Activated B cell treated with CpG ODN at 0.5 μM for 24 hours (primary cell): ENCODE data around the gene MLEC. TPM values are rescaled to one million over a fixed set of nuclear protein-coding genes. Genes with fewer than 3 reads are reported as not detected.

ENCODE experiments used
- ATAC-seq: fragments of 200-7000 bp; cut with Tn5 transposase; one replicate; pipeline ENCODE4 v1.10.0; 2021; ENCODE audit warnings: low read depth, mild to moderate bottlenecking, moderate library complexity
- CTCF ChIA-PET: fragments of 350-600 bp; sonication (Branson Sonifier 250); formaldehyde crosslinking; loops from one replicate; lab custom pipeline; 2021; ENCODE audit warnings: antibody characterized with exemption; lab: Charles Lee
- POLR2A ChIA-PET: fragments of 350-600 bp; sonication (Branson Sonifier 250); formaldehyde crosslinking; loops from one replicate; lab custom pipeline; 2021; ENCODE audit warnings: antibody characterized with exemption; lab: Charles Lee
- DNase-seq: peaks from one replicate; pipeline ENCODE4 v3.0.0; 2022
- H3K27ac Mint-ChIP-seq: one replicate; pipeline ENCODE4 v1.8.0; 2020; ENCODE audit warnings: mixed read lengths
- H3K27me3 Mint-ChIP-seq: one replicate; pipeline ENCODE4 v1.8.0; 2021; ENCODE audit warnings: mixed read lengths
- H3K36me3 Mint-ChIP-seq: one replicate; pipeline ENCODE4 v1.8.0; 2021; ENCODE audit warnings: low read depth, mixed read lengths
- H3K4me1 Mint-ChIP-seq: one replicate; pipeline ENCODE4 v1.8.0; 2021; ENCODE audit warnings: mixed read lengths
- H3K4me3 Mint-ChIP-seq: one replicate; pipeline ENCODE4 v1.8.0; 2020; ENCODE audit warnings: mild to moderate bottlenecking, mixed read lengths
- H3K9me3 Mint-ChIP-seq: one replicate; pipeline ENCODE4 v1.8.0; 2020; ENCODE audit warnings: mixed read lengths
- intact Hi-C: fragments of 100-400 bp; cut with micrococcal nuclease; formaldehyde crosslinking; loops from one replicate; pipeline ENCODE4 v1.15.1; 2024
- total RNA-seq: library from RNA; stranded (reverse); gene quantifications from 2 replicates; pipeline ENCODE4 v1.2.3, GENCODE V29; 2022
- TF ChIP-seq, protein P1 (sequence below): fragments of 200-600 bp; IDR thresholded peaks from one replicate; pipeline ENCODE4 v1.8.0; 2022; ENCODE audit warnings: antibody characterized with exemption, mild to moderate bottlenecking

Gene MLEC
- total RNA-seq, 1 donor from 2014 or later: 69.6 TPM

DNA sequence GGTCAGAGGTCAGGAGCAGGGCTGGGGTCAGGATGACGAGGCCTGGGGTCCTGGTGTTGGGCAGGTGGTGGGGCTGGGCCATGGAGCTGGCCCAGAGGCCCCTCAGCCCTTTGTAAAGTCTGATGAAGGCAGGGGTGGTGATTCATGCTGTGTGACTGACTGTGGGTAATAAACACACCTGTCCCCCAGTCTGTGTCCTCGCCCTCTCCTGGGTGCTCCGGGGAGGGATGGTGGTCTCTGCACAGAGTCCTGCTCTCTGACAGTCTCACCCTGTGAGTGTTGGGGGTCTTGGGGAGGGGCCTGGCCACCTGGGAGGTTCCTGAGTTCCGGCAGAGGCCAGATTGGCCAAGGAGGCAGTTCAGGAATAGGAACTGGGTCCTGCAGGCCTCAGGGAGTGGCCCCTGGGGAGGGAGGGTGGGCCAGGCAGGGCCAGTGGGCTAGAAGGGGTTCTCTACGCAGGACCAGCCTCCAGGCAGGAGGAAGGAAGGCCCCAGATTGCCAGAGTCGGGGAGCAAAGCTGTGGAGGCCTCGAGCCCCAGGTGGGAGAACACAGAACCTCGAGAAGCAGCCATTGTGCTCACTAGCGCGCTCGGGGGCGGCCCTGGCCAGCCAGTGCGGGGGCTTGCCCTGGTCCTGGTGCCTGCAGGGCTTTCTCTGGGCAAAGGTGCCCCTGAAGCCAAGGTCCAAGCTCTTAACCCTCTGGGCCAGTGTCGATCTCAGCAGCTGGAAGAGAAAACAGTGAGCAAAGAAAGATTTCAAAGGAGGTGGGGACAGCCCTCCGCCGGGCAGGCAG is 53.1 kb downstream of the MLEC start:
- DNase-seq: no peak
- Mint-ChIP-seq H3K27me3 (no peaks in the 10 kb centered on the region), H3K9me3 (no peaks in the 10 kb centered on the region), H3K27ac (no peak overlapping the region), H3K4me1 (no peaks in the 10 kb centered on the region), H3K36me3 (no peaks in the 10 kb centered on the region), H3K4me3 (no peak overlapping the region)
- ChIA-PET POLR2A (interaction anchor here (0.5 kb wide), 1 partner anchor 152 kb away, joined by 5 read pairs; no protein-coding TSS in a partner anchor), CTCF (no interaction called here)
- ATAC-seq: no peak
- TF ChIP-seq, protein P1, sequence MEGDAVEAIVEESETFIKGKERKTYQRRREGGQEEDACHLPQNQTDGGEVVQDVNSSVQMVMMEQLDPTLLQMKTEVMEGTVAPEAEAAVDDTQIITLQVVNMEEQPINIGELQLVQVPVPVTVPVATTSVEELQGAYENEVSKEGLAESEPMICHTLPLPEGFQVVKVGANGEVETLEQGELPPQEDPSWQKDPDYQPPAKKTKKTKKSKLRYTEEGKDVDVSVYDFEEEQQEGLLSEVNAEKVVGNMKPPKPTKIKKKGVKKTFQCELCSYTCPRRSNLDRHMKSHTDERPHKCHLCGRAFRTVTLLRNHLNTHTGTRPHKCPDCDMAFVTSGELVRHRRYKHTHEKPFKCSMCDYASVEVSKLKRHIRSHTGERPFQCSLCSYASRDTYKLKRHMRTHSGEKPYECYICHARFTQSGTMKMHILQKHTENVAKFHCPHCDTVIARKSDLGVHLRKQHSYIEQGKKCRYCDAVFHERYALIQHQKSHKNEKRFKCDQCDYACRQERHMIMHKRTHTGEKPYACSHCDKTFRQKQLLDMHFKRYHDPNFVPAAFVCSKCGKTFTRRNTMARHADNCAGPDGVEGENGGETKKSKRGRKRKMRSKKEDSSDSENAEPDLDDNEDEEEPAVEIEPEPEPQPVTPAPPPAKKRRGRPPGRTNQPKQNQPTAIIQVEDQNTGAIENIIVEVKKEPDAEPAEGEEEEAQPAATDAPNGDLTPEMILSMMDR: no peak
- intact Hi-C loops: no loop called here

DNA sequence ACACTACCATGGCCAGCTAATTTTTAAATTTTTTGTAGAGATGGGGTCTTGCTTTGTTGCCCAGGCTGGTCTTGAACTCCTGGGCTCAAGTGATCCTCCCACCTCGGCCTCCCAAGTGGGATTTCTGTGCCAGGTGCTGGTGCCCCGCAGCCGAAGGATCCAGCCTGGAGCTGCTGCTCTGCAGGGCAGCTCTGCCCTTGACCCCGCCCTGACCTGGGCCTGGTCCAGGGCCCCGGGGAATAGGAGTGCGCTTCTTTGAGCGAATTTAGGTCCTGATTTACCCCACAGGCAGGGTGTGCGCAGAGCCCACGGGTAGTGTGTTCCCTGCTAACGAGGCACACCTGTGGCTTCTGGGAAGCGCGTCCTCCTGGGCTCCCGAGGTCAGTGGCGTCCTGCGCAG is 53.9 kb downstream of the MLEC start:
- Mint-ChIP-seq H3K4me3 (no peak overlapping the region), H3K27me3 (no peaks in the 10 kb centered on the region), H3K9me3 (no peaks in the 10 kb centered on the region), H3K27ac (no peak overlapping the region), H3K4me1 (no peaks in the 10 kb centered on the region), H3K36me3 (no peaks in the 10 kb centered on the region)
- intact Hi-C loops: no loop called here
- ChIA-PET POLR2A (no interaction called here), CTCF (no interaction called here)
- no peak for ATAC-seq
- DNase-seq: no peak
- TF ChIP-seq, protein P1: no peak

DNA sequence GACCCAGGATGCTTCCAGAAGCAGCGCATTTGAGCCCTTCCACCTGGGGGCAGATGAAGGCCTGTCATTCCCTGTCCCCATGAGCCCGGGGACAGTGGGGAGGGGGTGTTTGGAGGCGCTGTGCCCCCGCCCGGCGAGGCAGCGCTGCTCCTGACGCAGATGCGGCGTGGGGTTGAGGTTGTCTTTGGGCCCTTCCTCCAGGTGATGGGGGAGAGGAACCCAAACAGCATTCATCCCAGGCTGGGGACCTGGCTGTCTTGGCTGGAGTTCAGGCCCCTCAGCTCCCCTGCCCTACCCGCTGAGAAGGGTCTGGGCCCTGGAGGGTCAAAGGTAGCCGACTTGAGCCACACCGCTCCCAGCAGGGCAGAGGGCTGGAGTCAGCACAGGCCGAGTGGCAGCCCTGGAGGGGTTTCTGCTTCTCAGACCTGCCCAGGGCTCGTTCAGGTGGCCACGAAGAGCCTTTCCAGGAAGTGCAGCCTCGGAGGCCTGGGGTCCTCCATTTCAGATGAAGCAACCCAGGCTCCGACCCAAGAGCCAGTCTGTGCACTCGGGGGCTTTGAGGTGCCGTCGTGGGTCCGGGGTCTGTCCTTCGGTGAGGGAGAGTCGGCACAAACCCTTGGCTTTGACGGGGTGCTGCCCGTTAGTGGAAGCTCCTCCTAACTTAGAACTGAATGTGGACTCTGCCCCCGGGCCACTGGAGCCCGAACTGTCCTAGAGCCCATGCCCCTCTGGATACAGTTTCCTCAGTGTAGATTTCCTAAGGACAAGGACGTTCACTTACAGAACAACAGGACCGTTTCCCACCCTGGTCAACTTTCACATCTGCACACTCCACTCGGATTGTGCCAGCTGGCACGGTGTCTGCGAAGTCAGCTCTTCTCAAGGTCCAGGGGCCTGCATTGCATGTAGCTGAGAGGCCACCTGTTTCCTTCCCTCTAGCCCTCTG is 54.8 kb downstream of the MLEC start:
- Mint-ChIP-seq H3K9me3 (no peaks in the 10 kb centered on the region), H3K27me3 (no peaks in the 10 kb centered on the region), H3K4me1 (no peaks in the 10 kb centered on the region), H3K4me3 (no peak overlapping the region), H3K36me3 (no peaks in the 10 kb centered on the region), H3K27ac (no peak overlapping the region)
- ChIA-PET POLR2A (no interaction called here), CTCF (no interaction called here)
- intact Hi-C loops: no loop called here
- no peak for DNase-seq
- no peak for ATAC-seq
- TF ChIP-seq, protein P1: no peak

DNA sequence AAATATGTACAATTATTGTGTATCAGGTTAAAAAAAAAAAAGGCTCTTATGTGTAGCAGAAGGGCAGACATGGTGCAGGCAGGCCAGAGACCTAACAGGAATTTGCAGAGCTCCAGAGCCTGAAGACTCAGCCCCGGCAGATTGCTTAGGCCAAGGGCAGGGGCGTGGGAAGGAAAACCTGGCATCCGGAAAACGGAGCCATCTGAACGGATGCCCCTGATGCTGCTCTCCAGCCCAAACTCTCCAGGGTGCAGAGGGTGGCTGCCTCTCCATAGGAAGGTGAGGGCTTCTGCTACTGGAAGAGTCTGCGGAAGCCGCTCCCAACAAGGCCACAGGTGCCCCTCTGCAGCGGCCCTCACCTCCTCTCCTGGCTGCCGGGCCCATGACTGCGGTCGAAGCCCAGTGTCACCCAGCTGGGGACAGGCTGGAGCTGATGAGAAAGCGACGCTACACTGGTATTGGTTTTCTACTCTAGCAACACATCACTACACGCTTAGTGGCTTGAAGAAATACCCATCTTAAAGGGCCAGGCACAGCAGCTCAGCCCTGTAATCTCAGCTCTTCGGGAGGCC is 58.1 kb downstream of the MLEC start:
- ChIA-PET CTCF (no interaction called here), POLR2A (interaction anchor here (0.6 kb wide), 1 partner anchor 655 kb away, joined by 5 read pairs; the partner anchor contains the start of gene RNF34)
- Mint-ChIP-seq H3K27me3 (no peaks in the 10 kb centered on the region), H3K4me3 (no peak overlapping the region), H3K27ac (no peak overlapping the region), H3K9me3 (no peaks in the 10 kb centered on the region), H3K4me1 (no peaks in the 10 kb centered on the region), H3K36me3 (no peaks in the 10 kb centered on the region)
- TF ChIP-seq, protein P1: no peak
- intact Hi-C loops: no loop called here
- no peak for ATAC-seq
- DNase-seq: no peak

DNA sequence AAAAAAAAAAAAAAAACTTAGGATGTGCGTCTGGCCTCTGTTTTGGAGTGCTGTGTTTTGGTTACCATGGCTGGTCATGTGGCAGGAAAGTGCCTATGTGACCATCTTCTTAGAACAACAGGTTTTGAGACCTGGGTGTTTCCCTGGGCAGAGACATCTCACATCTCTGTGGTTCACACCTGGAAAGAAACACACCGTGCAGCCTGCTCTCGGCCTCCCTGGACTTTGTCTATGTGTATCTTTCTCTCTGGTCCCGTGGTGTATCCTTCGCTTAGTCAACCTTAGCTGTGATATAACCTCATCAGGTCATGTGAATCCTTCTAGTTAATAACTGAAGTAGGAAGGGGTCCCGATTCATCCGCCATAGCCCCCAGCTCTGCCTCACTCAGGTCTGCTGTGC is 61.3 kb downstream of the MLEC start:
- H3K27ac Mint-ChIP-seq: no peak overlapping the region
- H3K4me3 Mint-ChIP-seq: no peak overlapping the region
- no peaks in the 10 kb centered on the region for H3K9me3 Mint-ChIP-seq
- H3K27me3 Mint-ChIP-seq: no peaks in the 10 kb centered on the region
- CTCF ChIA-PET: no interaction called here
- H3K4me1 Mint-ChIP-seq: no peaks in the 10 kb centered on the region
- DNase-seq: no peak
- no peaks in the 10 kb centered on the region for H3K36me3 Mint-ChIP-seq
- TF ChIP-seq, protein P1: no peak
- no peak for ATAC-seq
- intact Hi-C loops: no loop called here
- POLR2A ChIA-PET: no interaction called here
